Upper lobe of right lung (tissue), 1 donor: ENCODE results near the gene LHFPL3. TPM values are rescaled to one million over a fixed set of nuclear protein-coding genes. Genes with fewer than 3 reads are reported as not detected.

Experiments used
- ATAC-seq: fragments of 200-7000 bp; cut with Tn5 transposase; one replicate; pipeline ENCODE4 v1.9.1; 2020; ENCODE audit warnings: mild to moderate bottlenecking, moderate library complexity
- DNase-seq: peaks from one replicate; pipeline ENCODE4 v3.0.0-alpha.2; 2020
- H3K27ac ChIP-seq: fragments of 200-600 bp; one replicate; pipeline ENCODE4 v1.8.0; 2022
- H3K27me3 ChIP-seq: fragments of 200-600 bp; one replicate; pipeline ENCODE4 v1.8.0; 2022; ENCODE audit warnings: mild to moderate bottlenecking
- H3K36me3 ChIP-seq: fragments of 200-600 bp; one replicate; pipeline ENCODE4 v1.8.0; 2022
- H3K4me1 ChIP-seq: fragments of 200-600 bp; one replicate; pipeline ENCODE4 v1.8.0; 2022
- H3K4me3 ChIP-seq: fragments of 200-600 bp; one replicate; pipeline ENCODE4 v1.8.0; 2022; ENCODE audit warnings: mild to moderate bottlenecking
- H3K9me3 ChIP-seq: fragments of 200-600 bp; one replicate; pipeline ENCODE4 v1.8.0; 2022
- CTCF ChIP-seq: fragments of 200-600 bp; IDR thresholded peaks from one replicate; pipeline ENCODE4 v1.8.0; 2022; ENCODE audit warnings: antibody characterized with exemption
- intact Hi-C: fragments of 100-400 bp; cut with DNase I; formaldehyde crosslinking; loops from one replicate; pipeline ENCODE4 v1.11.0; 2022
- total RNA-seq: library from RNA; stranded (reverse); fragmentation: NEBNext Ultra II Directional; extraction: Animal tissue kit (Norgen Biotek cat#: 25700); gene quantifications from one replicate; pipeline ENCODE4 v1.2.1, GENCODE V29; 2021
- donor health status: DM: no; HTN: yes; CAD: no; lungs with severe emphysema.

Gene LHFPL3
- total RNA-seq, 1 donor from 2014 or later = not detected

GRCh38 chr7:104358446-104359132 lies 30.2 kb downstream of the LHFPL3 start:
- Histone ChIP-seq H3K27me3 (no peaks in the 10 kb centered on the region), H3K27ac (no peak overlapping the region), H3K9me3 (no peaks in the 10 kb centered on the region), H3K4me3 (no peak overlapping the region), H3K4me1 (no peaks in the 10 kb centered on the region), H3K36me3 (no peaks in the 10 kb centered on the region)
- intact Hi-C loops = no loop called here
- TF ChIP-seq CTCF = no peak
- DNase-seq (no peak), ATAC-seq (no peak)

- Histone ChIP-seq H3K9me3 (no peaks in the 10 kb centered on the region), H3K27me3 (no peaks in the 10 kb centered on the region), H3K4me3 (no peak overlapping the region), H3K4me1 (no peaks in the 10 kb centered on the region), H3K36me3 (no peaks in the 10 kb centered on the region), H3K27ac (no peak overlapping the region)
- DNase-seq (no peak), ATAC-seq (no peak)
- intact Hi-C loops = no loop called here
- no peak for TF ChIP-seq CTCF
Observed at GRCh38 chr7:104362756-104363155, 34.4 kb downstream of the LHFPL3 start.

GRCh38 chr7:104363355-104363754 lies 35.0 kb downstream of the LHFPL3 start:
- no peak for TF ChIP-seq CTCF
- intact Hi-C loops = no loop called here
- H3K27me3 ChIP-seq = no peaks in the 10 kb centered on the region
- H3K27ac ChIP-seq = no peak overlapping the region
- no peaks in the 10 kb centered on the region for H3K9me3 ChIP-seq
- no peak for DNase-seq
- H3K36me3 ChIP-seq = no peaks in the 10 kb centered on the region
- H3K4me3 ChIP-seq = no peak overlapping the region
- no peak for ATAC-seq
- H3K4me1 ChIP-seq = no peaks in the 10 kb centered on the region

GRCh38 chr7:104366390-104366789 lies 38.0 kb downstream of the LHFPL3 start:
- no peak overlapping the region for H3K27ac ChIP-seq

GRCh38 chr7:104367926-104368325 lies 39.5 kb downstream of the LHFPL3 start:
- intact Hi-C loops = no loop called here
- TF ChIP-seq CTCF = no peak
- ATAC-seq (no peak), DNase-seq (no peak)
- H3K4me3 ChIP-seq = no peak overlapping the region
- no peaks in the 10 kb centered on the region for H3K4me1 ChIP-seq
- no peaks in the 10 kb centered on the region for H3K9me3 ChIP-seq
- no peaks in the 10 kb centered on the region for H3K36me3 ChIP-seq
- H3K27me3 ChIP-seq = no peaks in the 10 kb centered on the region
- no peak overlapping the region for H3K27ac ChIP-seq

More at GRCh38 chr7:104366390-104366789, 38.0 kb downstream of the LHFPL3 start:
- Histone ChIP-seq H3K27me3 (no peaks in the 10 kb centered on the region), H3K4me3 (no peak overlapping the region), H3K36me3 (no peaks in the 10 kb centered on the region), H3K4me1 (no peaks in the 10 kb centered on the region), H3K9me3 (no peaks in the 10 kb centered on the region)
- intact Hi-C loops = no loop called here
- ATAC-seq (no peak), DNase-seq (no peak)
- no peak for TF ChIP-seq CTCF
